ENCODE data around the gene ZC3H7B. TPM values are rescaled to one million over a fixed set of nuclear protein-coding genes. Genes with fewer than 3 reads are reported as not detected.

ZC3H7B gene
- polyA plus RNA-seq, 2 of the 4 experiments (the other 2 are of a cell fraction): 12.4 to 22.8 TPM

DNA sequence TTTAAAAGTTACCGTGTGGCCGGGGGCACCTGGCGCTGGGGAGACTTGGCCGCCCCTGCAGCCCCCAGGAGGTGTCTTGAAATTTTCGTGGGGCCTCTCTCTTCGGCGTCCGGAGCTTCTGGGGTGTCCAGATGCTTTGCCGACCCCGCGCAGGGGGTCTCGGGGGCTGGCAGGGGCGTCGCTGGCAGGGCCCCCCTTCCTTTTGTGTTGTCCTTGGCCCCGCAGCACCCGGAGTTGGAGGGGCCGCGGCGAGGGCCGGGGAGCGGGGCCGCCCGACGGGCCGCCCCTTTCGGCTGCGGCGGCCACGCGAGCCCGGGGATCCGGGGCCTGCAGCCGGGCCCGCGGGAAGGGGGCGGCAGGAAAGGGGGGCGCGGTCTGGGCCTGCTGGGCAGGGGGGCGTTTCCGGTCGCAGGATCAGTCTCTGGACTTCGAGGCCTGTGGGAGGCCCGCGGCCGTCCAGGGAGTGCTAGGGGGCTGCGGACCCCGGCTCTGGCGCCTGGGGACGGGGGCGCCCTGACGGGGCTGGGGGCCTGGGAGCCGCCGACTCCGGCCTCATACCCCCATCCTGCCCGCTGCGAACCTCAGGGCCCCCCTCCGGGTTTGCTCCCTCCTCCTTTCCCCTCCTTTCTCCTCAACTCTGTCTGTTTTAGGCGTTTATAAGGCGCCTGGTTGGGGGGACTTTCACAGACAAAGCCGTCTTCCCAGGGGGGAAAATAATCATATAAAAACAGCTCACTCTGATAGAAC lies 869 bp downstream of the ZC3H7B start:
- peak overlapping the region; percentile 84 for H3K4me2 ChIP-seq
- H3K27ac ChIP-seq: peak overlapping the region; percentile 98
- DNase-seq (ENCODE audit: low read depth in 1 of 2, low spot score in 1 of 2): no peak
- peak; percentile 52; the same call in 1 of the 2 replicates for TF ChIP-seq CBX8 (IDR thresholded peaks at IDR 0.05)
- TF ChIP-seq, protein P1, sequence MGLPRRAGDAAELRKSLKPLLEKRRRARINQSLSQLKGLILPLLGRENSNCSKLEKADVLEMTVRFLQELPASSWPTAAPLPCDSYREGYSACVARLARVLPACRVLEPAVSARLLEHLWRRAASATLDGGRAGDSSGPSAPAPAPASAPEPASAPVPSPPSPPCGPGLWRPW (IDR thresholded peaks at IDR 0.05): no peak
- H3K4me3 ChIP-seq: peak overlapping the region; percentile 98
- no peaks in the 10 kb centered on the region for H3K9me3 ChIP-seq
- POLR2A ChIA-PET: interaction anchor here (1.1 to 1.6 kb wide), 4 partner anchors 14 to 351 kb away, joined by 4 to 11 read pairs (median 4); partner anchors contain the start of genes RANGAP1 and TEF
- peaks cover 20% of the 10 kb centered on the region for H3K4me1 ChIP-seq
- ATAC-seq: no peak
- FAIRE-seq: no peak
- WGBS (ENCODE audit: missing lambda C conversion rate): 18% methylated on average over 2 of the region's 60 CpGs
- CTCF ChIA-PET: interaction anchor here (1.0 to 2.3 kb wide), 10 partner anchors 9 to 156 kb away, joined by 3 to 7 read pairs (median 4); partner anchors contain the start of gene RANGAP1

DNA sequence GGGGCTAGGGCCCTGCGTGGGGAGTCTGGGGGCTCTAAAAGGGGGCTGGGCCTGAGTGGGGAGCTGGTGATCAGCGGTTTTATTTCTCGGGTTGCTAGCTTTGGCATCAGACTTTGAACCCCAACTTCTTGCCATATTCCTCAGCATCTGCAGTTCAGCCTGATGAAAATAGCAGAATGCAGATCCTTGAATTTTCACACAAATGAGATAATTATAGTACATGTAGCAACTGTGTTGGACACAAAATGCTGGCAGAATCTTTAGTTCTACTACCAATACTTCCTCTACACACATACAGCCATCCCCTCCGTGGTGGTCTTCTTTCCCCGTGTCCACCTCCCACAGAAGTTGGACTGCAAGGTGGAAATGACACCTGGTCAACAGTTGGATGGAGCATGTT lies 1.5 kb downstream of the ZC3H7B start:
- FAIRE-seq (no peak), ATAC-seq (no peak), DNase-seq (ENCODE audit: low read depth in 1 of 2, low spot score in 1 of 2) (no peak)
- CTCF ChIA-PET: interaction anchor here (1.8 to 2.3 kb wide), 2 partner anchors 13 to 17 kb away, joined by 6 to 7 read pairs; partner anchors contain the start of gene RANGAP1
- no peaks in the 10 kb centered on the region for H3K9me3 ChIP-seq
- peak overlapping the region; percentile 84 for H3K4me2 ChIP-seq
- H3K4me3 ChIP-seq: peak overlapping the region; percentile 98
- WGBS (ENCODE audit: missing lambda C conversion rate): 27% methylated on average over 4 of the region's 5 CpGs
- TF ChIP-seq SREBF2 (IDR thresholded peaks at IDR 0.05) (no peak), JUN (IDR thresholded peaks at IDR 0.05) (no peak), ZFP36 (IDR thresholded peaks at IDR 0.05; ENCODE audit: borderline replicate concordance, partially characterized antibody) (no peak), POLR2A (IDR thresholded peaks at IDR 0.05; ENCODE audit: low read length) (no peak), TP53 (CRISPR knock-in tag; IDR thresholded peaks at IDR 0.05) (no peak)
- TF ChIP-seq, protein P2, sequence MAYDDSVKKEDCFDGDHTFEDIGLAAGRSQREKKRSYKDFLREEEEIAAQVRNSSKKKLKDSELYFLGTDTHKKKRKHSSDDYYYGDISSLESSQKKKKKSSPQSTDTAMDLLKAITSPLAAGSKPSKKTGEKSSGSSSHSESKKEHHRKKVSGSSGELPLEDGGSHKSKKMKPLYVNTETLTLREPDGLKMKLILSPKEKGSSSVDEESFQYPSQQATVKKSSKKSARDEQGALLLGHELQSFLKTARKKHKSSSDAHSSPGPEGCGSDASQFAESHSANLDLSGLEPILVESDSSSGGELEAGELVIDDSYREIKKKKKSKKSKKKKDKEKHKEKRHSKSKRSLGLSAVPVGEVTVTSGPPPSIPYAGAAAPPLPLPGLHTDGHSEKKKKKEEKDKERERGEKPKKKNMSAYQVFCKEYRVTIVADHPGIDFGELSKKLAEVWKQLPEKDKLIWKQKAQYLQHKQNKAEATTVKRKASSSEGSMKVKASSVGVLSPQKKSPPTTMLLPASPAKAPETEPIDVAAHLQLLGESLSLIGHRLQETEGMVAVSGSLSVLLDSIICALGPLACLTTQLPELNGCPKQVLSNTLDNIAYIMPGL (CRISPR knock-in tag; IDR thresholded peaks at IDR 0.05; ENCODE audit: borderline replicate concordance): no peak
- TF ChIP-seq, protein P1 (IDR thresholded peaks at IDR 0.05): no peak
- POLR2A ChIA-PET: no interaction called here
- H3K27ac ChIP-seq: peak overlapping the region; percentile 98
- peaks cover 20% of the 10 kb centered on the region for H3K4me1 ChIP-seq

DNA sequence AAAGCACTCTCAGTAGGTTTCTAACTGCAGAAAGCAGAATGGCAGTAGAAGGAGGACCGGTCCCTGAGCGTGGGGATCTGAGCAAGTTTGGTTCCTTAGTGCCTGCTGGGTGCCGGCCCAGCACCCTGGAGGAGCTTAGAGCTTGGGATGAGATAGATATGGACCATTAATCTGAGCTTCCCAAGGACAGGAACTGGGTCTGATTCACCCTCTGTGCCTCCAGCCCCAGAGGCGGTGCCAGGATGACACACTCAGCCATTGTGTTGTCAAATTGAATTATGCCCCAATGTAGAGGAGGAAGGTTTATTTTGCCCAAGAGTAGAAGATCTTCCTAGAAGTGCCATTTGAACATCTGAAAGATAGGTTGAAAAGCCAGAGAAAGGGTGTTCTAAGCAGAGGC lies 4.3 kb downstream of the ZC3H7B start:
- H3K4me3 ChIP-seq: no peak overlapping the region
- no peak overlapping the region for H3K27ac ChIP-seq
- DNase-seq (ENCODE audit: low read depth in 1 of 2, low spot score in 1 of 2): peak in 1 of 2 experiments; percentile 24
- no peak for FAIRE-seq
- H3K4me1 ChIP-seq: peaks cover 19% of the 10 kb centered on the region
- H3K4me2 ChIP-seq: no peak overlapping the region
- ATAC-seq: peak; percentile 37 to 41; a peak in 3 of 6 replicates
- WGBS (ENCODE audit: missing lambda C conversion rate): 70% methylated on average over 4 of the region's 4 CpGs
- ChIA-PET CTCF (interaction anchor here (1.1 kb wide), 1 partner anchor 41 kb away, joined by 6 read pairs; no protein-coding TSS in a partner anchor), POLR2A (no interaction called here)
- no peaks in the 10 kb centered on the region for H3K9me3 ChIP-seq
- TF ChIP-seq, protein P3, sequence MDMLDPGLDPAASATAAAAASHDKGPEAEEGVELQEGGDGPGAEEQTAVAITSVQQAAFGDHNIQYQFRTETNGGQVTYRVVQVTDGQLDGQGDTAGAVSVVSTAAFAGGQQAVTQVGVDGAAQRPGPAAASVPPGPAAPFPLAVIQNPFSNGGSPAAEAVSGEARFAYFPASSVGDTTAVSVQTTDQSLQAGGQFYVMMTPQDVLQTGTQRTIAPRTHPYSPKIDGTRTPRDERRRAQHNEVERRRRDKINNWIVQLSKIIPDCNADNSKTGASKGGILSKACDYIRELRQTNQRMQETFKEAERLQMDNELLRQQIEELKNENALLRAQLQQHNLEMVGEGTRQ (IDR thresholded peaks at IDR 0.05): no peak
- TF ChIP-seq TFCP2L1 (CRISPR knock-in tag; IDR thresholded peaks at IDR 0.05) (no peak), CEBPB (IDR thresholded peaks at IDR 0.05) (no peak), EHMT2 (IDR thresholded peaks at IDR 0.05; ENCODE audit: low read depth) (no peak), FOSB (CRISPR knock-in tag; IDR thresholded peaks at IDR 0.05) (no peak), CHD2 (IDR thresholded peaks at IDR 0.05; ENCODE audit: low read length, partially characterized antibody) (no peak), HOXA7 (CRISPR knock-in tag; IDR thresholded peaks at IDR 0.05) (no peak), HOXB13 (CRISPR knock-in tag; IDR thresholded peaks at IDR 0.05; ENCODE audit: low read depth) (no peak), JUNB (IDR thresholded peaks at IDR 0.05) (no peak)
- TF ChIP-seq, protein P4, sequence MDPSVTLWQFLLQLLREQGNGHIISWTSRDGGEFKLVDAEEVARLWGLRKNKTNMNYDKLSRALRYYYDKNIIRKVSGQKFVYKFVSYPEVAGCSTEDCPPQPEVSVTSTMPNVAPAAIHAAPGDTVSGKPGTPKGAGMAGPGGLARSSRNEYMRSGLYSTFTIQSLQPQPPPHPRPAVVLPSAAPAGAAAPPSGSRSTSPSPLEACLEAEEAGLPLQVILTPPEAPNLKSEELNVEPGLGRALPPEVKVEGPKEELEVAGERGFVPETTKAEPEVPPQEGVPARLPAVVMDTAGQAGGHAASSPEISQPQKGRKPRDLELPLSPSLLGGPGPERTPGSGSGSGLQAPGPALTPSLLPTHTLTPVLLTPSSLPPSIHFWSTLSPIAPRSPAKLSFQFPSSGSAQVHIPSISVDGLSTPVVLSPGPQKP (IDR thresholded peaks at IDR 0.05; ENCODE audit: low read depth, low read length): no peak
- TF ChIP-seq, protein P5, sequence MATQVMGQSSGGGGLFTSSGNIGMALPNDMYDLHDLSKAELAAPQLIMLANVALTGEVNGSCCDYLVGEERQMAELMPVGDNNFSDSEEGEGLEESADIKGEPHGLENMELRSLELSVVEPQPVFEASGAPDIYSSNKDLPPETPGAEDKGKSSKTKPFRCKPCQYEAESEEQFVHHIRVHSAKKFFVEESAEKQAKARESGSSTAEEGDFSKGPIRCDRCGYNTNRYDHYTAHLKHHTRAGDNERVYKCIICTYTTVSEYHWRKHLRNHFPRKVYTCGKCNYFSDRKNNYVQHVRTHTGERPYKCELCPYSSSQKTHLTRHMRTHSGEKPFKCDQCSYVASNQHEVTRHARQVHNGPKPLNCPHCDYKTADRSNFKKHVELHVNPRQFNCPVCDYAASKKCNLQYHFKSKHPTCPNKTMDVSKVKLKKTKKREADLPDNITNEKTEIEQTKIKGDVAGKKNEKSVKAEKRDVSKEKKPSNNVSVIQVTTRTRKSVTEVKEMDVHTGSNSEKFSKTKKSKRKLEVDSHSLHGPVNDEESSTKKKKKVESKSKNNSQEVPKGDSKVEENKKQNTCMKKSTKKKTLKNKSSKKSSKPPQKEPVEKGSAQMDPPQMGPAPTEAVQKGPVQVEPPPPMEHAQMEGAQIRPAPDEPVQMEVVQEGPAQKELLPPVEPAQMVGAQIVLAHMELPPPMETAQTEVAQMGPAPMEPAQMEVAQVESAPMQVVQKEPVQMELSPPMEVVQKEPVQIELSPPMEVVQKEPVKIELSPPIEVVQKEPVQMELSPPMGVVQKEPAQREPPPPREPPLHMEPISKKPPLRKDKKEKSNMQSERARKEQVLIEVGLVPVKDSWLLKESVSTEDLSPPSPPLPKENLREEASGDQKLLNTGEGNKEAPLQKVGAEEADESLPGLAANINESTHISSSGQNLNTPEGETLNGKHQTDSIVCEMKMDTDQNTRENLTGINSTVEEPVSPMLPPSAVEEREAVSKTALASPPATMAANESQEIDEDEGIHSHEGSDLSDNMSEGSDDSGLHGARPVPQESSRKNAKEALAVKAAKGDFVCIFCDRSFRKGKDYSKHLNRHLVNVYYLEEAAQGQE (IDR thresholded peaks at IDR 0.05): no peak

Measured in A549 (cell line).